Left ventricle myocardium superior (tissue), 1 donor: Measurements from ENCODE around the gene PIM1. TPM values are rescaled to one million over a fixed set of nuclear protein-coding genes. Genes with fewer than 3 reads are reported as not detected.
A peak's percentile ranks its signal among the peaks of the same experiment; 100 is the strongest.
"Not testable (repeated sequence)": the region's sequence is repeated elsewhere in the genome, so short reads cannot be mapped to it uniquely, and the experiment has no call there.

ENCODE experiments used
- ATAC-seq: fragments of 200-7000 bp; cut with Tn5 transposase; one replicate; pipeline ENCODE4 v1.9.1; 2020; ENCODE audit warnings: mild to moderate bottlenecking, moderate library complexity
- DNase-seq: peaks from one replicate; pipeline ENCODE4 v3.0.0-alpha.2; 2020
- intact Hi-C: fragments of 100-400 bp; cut with micrococcal nuclease; formaldehyde crosslinking; loops from one replicate; pipeline ENCODE4 v1.11.0; 2022
- total RNA-seq: library from RNA; stranded (reverse); fragmentation: NEBNext Ultra II Directional; extraction: Animal tissue kit (Norgen Biotek cat#: 25700); gene quantifications from one replicate; pipeline ENCODE4 v1.2.1, GENCODE V29; 2021
- donor health status: DM: no; HTN: yes; CAD: no; lungs with severe emphysema.

Gene PIM1
- total RNA-seq, 1 donor from 2014 or later, result 35.0 TPM

- DNase-seq (no peak), ATAC-seq (no peak)
- intact Hi-C loops, result no loop called here
Measured at GRCh38 chr6:37180075-37180474, 10.1 kb downstream of the PIM1 start.

GRCh38 chr6:37180610-37181009, 10.7 kb downstream of the PIM1 start:
- ATAC-seq, DNase-seq, intact Hi-C loops: not testable (repeated sequence)

- DNase-seq, result no peak
- ATAC-seq, result peak; percentile 81
- intact Hi-C loops, result no loop called here
Measured at GRCh38 chr6:37182736-37183590, 13.0 kb downstream of the PIM1 start.

- peak; percentile 42 for ATAC-seq
- intact Hi-C loops, DNase-seq: not testable (repeated sequence)
Measured at GRCh38 chr6:37185949-37186720, 16.2 kb downstream of the PIM1 start.

GRCh38 chr6:37187321-37188022, 17.5 kb downstream of the PIM1 start:
- no peak for DNase-seq
- peak; percentile 49 for ATAC-seq
- intact Hi-C loops, result no loop called here

DNA sequence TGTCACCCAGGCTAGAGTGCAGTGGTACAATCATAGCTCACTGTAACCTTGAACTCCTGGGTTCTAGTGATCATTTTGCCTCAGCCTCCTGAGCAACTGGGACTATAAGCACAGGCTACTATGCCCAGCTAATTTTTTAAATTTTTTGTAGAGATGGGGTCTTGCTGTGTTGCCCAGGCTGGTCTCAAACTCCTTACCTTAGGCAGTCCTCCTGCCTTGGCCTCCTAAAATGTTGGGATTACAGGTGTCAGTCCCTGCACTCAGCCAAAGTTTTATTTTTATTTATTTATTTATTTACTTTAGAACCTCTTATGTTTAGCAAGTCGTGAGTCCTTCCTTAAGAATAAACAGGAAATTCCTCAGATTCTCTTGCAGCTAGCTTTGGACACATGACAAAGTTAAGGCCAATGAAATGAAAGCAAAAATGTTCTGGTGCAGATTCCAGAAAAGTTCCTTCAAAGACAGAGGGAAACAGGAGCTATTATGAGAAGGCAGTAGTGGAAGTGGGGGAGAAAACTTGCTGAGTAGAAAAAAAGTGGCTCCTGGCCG, 19.1 kb downstream of the PIM1 start:
- intact Hi-C loops, result no loop called here
- DNase-seq (no peak), ATAC-seq (no peak)

GRCh38 chr6:37190159-37190535, 20.2 kb downstream of the PIM1 start:
- ATAC-seq, result no peak

DNA sequence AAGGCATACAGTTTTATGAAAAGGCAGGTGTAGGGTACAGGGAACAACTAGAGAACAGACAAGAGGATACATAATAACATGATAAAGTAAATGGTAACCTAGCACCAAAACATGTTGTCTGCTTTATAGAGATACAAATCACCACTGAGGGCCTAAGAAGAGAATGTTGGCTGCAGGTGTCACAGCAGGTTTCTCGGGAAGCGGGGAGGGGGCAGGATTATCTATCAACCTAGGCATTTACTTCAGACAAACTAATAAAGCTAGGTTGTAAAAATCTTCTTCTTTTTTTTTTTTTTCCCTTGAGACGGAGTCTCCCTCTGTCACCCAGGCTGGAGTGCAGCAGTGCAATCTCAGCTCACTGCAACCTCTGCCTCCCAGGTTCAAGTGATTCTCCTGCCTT, 22.7 kb downstream of the PIM1 start:
- ATAC-seq, result no peak
- intact Hi-C loops, result no loop called here
- no peak for DNase-seq

More at GRCh38 chr6:37190159-37190535, 20.2 kb downstream of the PIM1 start:
- intact Hi-C loops, result no loop called here
- DNase-seq, result no peak

DNA sequence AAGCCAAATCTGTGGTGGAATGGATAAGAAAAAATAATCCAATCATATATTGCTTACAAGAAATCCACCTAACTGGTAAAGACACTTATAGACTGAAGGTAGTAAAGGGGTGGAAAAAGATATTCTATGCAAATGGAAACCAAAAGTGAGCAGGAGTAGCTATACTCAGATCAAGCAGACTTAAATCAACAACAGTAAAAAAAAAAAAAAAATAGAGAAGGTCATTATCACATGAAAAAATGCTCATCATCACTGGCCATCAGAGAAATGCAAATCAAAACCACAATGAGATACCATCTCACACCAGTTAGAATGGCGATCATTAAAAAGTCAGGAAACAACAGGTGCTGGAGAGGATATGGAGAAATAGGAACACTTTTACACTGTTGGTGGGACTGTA, 24.9 kb downstream of the PIM1 start:
- intact Hi-C loops, ATAC-seq, DNase-seq: not testable (repeated sequence)

DNA sequence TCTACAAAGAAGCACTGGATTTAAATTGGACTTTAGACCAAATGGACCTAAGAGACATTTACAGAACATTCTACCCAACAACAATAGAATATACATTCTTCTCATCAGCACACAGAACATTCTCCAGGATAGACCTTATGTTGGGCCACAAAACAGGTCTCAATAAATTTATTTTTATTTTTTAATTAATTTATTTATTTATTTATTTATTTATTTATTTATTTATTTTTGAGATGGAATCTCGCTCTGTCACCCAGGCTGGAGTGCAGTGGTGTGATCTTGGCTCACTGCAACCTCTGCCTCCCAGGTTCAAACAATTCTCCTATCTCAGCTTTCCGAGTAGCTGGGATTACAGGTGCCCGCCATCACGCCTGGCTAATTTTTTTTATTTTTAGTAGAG, 26.5 kb downstream of the PIM1 start:
- DNase-seq, intact Hi-C loops, ATAC-seq: not testable (repeated sequence)

DNA sequence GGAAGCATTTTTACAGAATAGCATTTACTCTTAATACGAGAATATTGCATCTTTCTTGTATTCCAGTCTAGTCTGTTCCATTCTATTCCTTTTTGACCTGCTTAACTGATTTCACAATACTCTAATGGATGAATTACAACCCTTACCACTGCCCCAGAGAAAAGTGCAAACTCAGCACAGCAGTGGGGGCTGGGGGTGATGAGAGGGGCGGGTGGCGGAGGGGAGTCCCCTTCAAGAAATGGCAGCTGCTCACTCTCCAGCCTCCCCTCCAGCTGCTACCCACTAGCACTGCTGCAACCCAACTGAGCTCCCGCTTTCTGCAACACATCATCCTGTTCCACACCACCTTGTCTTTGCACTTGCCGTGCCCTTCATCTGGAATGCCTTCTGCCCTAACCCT, 30.1 kb downstream of the PIM1 start:
- ATAC-seq (no peak), DNase-seq (no peak)
- intact Hi-C loops, result no loop called here

DNA sequence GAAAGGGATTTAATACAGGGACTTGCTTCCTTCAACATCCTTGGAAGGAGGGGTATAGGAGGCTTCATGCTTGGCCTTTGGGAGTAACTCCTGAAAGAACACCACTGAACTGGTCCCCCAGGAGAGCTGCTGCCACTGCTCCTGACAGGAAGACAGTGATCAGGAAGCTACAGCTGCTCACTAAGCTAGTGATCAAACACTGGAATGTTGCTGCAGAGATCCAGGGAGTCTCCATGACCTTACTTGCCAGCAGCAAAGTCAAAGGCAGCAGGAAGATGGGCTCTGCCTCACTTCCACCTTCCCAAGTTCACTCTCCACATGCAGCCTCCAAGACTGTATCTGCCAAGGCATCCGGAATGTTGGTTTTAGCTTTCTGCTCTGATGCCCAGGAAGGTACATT, 31.8 kb downstream of the PIM1 start:
- intact Hi-C loops, result no loop called here
- DNase-seq, result no peak
- ATAC-seq, result no peak

DNA sequence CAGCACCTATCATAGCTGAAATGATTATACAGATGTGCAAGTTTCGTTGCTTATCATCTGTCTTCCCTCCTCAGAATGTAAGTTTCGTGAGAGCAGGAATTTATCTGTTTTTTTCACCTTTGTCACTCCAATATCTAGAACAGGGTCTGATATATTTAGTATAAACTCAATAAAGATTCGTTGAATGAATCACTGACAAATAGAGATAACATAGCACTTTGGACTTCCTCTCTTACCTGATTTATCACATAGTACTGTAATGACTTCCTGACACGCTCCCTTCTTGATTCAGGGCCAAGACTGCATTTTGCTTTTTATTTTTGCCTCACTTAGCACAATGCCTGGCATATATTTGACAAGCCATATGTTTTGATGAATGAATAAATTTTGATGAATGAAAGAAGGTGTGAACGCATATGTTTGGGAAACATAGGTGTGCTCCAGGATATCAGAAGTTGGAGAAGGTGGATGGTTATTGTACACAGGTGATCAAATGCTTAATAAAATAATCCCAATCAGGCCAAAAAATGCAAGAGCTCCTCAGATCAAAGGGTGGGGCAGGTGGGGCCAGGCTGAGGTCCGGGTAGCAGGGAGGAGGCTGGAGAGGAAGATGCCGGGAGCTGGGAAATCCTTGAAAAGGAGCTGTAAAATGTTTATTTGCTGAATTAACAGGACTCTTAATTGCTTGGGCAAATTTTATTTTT, 33.0 kb downstream of the PIM1 start:
- ATAC-seq (no peak), DNase-seq (no peak)
- intact Hi-C loops, result no loop called here

- DNase-seq (no peak), ATAC-seq (peak; percentile 51)
- intact Hi-C loops, result no loop called here
Measured at GRCh38 chr6:37204014-37204751, 34.2 kb downstream of the PIM1 start.

DNA sequence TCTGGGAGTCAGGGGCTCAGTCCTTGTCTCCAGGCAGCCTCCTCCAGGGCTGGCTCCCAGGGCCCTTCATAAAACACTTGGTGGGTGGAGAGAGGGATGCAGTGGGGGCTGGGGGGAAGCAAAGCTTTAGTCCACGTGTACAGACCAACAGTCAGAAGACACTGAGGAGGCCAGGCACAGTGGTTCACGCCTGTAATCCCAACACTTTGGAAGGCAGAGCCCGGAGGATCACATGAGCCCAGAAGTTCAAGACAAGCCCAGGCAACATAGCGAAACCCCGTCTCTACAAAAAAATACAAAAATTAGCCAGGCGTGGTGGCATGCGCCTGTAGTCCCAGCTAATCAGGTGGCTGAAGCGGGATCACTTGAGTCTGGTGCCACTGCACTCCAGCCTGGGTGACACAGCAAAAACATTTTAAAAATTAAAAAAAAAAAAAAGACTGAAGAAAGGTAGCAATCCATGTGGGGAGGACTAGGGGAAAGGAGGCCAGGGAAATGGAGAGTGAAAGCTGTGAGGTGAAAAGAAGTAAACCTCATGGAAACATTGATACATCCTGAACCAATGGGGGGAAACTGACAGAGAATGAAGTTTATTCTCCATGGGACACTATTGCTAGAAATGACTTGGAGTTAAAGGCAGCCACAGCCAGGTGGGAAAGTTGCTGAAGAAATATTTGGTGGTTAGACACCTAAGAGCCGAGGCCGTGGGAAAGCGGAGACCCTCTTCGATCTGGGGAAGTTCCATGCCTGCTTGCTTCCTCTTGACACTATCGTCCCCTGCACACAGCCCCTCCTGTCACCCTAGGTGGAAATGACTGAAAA, 35.4 kb downstream of the PIM1 start:
- ATAC-seq, result no peak
- no peak for DNase-seq
- intact Hi-C loops, result no loop called here

GRCh38 chr6:37205997-37206340, 36.0 kb downstream of the PIM1 start:
- intact Hi-C loops, result no loop called here
- DNase-seq (no peak), ATAC-seq (no peak)

DNA sequence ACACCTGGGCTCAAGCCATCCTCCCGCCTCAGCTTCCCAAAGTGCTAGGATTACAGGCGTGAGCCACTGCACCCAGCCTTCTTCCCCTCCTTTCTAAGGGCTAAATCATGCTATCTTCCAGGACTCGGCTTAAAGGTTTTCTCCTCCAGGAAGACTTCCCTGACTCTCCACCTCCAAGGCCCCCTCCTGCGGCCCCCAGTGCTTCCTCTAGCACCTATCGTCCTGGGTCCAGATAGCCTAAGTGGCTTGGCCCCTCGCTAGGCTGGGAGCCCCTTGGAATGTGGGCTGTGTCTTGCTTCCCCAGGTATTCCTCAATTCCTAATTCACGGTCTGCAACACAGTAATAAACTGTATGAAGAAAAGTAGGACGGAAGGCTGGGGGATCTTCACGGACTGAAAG, 36.7 kb downstream of the PIM1 start:
- intact Hi-C loops, result no loop called here
- no peak for DNase-seq
- ATAC-seq, result no peak
